Limb (tissue), 2 donors: ENCODE measurements around the gene HES2.
"Not testable (repeated sequence)": the region's sequence is repeated elsewhere in the genome, so short reads cannot be mapped to it uniquely, and the experiment has no call there.

ENCODE experiments used
- DNase-seq, 2 donors: peaks; one replicate each; pipeline ENCODE4 v3.0.0-alpha.2; 2016; ENCODE audit errors: extremely low spot score in 2 of 2

The HES2 gene

DNA sequence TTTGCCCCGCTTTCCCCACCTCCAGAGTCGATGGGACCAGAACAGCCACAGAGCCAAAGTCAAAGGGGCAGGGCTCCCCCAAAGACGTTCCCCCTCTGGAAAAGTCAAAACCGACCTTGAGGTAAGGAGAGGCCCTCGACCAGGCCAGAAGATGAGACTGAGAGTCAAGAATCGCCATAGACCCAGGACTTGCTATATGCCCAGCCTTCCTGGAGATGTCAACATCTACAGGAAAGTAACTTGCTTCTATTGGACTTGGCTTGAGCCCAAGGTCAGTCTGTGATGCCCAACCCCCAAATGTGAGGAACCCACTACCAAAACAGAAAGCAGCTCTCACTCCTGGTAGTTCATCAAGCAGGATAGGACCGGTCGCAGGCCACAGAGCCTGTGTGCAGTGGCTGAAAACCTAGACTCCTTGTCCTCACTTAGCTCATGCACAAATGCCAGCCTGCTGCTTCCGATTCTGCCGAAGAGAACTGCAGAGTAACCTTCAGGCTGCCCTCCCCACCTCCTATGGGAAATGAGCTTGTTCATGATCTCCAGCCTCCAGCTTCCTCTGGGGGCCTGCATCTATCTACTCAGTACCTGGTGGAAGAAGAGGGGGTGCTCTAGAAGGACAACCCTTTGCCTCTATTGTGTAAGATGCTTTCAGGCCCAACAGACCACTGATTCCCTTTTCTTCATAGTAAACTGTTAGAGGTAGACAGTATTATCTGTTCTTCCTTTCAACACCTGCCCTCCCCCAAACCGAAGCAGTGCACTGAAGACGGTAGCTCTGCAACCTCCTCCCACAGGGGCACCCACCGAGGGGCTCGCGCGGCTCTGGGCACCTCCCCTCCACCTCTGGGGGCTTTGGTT is 27.5 kb downstream of the HES2 start:
- DNase-seq = no peak

- DNase-seq = no peak
Measured at GRCh38 chr1:6389971-6390370, 29.7 kb downstream of the HES2 start.

DNA sequence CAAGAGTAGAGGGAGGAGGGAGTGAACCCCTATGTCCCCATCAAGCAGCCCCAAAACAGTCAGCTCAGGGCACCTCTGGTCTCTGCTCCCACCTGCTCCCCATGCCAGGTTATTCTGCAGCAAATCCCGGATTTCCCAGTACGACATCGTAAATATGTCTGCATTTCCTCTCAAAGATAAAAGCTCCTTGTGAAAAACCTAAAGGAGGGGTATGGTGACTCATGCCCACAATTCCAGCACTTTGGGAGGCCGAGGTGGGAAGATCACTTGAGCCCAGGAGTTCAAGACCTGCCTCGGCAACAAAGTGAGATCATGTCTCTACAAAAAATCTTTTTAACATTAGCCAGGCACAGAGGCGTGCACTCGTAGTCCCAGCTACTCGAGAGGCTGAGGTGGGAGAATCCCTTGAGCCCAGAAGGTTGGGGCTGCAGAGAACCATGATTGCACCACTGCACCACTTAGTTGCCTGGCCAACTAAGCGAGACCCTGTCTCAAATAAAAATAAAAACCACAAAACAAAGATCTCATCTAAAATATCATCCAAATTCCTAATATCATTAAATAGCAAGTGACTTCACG is 33.3 kb downstream of the HES2 start:
- no peak for DNase-seq

DNA sequence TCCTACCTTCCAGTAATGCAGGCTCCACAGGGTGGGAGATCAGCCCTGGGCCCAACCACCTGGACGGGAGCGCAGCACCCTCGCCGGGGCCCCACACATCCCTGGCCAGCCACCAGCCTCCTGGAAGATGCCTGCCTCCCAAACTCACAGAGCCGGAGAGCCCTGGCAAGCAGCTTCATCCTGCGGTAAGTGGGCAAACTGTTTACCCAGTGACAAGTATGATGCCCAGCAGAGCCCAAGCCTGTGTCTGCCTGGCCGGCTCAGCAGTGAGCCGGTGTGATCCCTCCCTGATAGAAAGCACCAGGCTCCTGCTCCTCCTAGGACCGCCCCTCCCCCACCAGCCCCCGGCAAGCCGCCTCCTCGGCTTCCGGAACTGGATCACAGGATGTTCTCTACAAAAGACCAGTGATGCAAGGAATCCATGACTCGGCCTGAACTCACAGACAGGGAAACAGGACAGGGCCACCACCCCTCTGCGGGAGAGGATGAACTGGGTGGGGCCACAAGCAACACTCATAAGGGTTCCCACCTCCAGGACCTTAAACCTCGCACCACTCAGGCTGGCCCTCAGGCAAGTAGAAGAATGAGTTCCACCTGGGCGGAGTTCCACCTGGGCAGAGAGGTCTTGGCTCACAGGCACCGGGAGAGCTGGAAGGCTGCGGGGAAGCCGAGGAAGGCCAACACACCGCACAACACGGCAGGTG is 34.1 kb downstream of the HES2 start:
- peak; percentile 10 to 58 for DNase-seq

DNA sequence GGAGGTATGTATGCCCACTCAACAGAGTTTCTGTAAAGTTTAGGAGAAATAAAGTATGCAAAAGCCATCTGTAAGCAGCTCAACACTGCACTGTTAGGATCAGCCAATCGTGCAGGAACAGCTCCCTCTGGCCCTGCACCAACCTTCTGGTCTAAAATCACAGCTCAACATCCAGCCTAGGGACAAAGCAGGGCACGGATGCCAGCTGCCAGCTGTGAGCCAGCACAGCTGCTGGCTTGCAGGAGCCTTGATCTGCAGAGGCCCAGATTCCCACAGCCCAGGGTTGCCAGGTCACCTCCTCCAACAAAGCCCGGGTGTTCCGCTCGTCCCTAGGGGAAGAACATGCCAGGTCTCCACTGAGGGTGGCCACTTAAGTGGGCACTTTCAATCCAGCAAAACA is 34.8 kb downstream of the HES2 start:
- peak; percentile 18 to 41 for DNase-seq

GRCh38 chr1:6384135-6384534 is 35.6 kb downstream of the HES2 start:
- no peak for DNase-seq

GRCh38 chr1:6380037-6380436 is 39.7 kb downstream of the HES2 start:
- no peak for DNase-seq

DNA sequence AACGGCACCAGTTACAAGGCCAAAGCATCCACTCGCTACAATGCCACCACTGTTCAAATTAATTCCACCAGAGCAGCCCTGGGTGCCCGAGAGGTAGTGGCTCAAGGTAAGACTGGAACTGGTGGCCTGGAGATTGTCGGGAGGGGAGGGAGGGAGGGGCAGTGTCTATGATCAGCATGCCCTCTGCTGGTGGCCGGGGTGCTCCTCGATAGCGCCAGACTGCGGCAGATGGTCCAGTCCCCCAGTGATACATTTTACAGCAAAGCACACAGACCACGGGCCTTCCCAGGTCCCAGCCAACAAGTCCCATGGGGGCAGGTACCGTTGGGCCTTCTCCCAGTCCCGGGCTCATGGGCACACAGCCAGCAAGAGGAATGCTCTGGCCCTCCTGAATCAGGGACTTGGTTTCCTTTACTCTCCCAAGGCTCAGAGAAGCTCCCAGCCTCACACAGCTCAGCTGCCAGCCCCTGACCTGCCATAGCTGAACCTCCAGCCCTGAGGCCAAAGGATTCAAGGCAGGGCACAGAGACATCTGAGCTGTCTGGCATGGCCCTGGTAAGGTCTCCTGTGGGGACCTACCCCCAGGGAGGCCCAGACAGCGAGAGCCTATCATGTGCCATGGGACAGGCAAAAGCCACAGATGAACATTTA is 41.5 kb downstream of the HES2 start:
- no peak for DNase-seq

GRCh38 chr1:6373961-6374720 is 45.6 kb downstream of the HES2 start:
- no peak for DNase-seq

DNA sequence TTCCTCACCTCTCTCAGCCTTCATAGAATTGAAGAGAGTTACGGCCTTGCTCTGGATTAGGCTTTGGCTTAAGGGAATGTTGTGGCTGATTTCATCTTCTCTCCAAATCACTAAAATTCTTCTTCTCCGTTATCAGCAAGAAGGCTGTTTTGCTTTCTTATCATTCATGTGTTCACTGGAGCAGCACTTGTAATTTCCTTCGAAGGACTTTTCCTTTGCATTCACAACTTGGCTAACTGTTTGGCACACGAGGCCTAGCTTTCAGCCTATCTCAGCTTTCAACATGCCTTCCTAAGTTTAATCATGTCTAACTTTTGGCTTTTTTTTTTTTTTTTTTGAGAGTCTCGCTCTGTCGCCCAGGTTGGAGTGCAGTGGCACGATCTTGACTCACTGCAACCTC is 47.5 kb downstream of the HES2 start:
- not testable (repeated sequence) for DNase-seq

DNA sequence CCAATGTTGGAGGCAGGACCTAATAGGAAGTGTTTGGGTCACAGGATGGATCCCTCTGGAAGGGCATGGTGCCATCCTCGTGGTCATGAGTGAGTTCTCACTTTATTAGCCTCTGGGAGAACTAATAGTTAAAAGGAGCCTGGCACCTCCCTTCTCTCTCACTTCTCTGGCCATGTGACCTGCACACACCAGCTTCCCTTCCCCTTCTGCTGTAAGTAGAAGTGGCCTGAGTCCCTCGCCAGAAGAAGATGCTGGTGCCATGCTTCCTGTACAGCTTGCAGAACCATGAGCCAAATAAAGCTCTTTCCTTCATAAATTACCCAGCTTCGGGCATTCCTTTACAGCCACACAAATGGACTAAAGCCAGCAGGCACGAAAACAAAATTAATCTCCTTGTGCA is 49.7 kb downstream of the HES2 start:
- no peak for DNase-seq

GRCh38 chr1:6367381-6368012 is 52.2 kb downstream of the HES2 start:
- no peak for DNase-seq

GRCh38 chr1:6365047-6365446 is 54.7 kb downstream of the HES2 start:
- no peak for DNase-seq

- DNase-seq = not testable (repeated sequence)
Measured at GRCh38 chr1:6363085-6363884, 56.4 kb downstream of the HES2 start.
